ENCODE measurements around the gene EED.

Gene EED, protein sequence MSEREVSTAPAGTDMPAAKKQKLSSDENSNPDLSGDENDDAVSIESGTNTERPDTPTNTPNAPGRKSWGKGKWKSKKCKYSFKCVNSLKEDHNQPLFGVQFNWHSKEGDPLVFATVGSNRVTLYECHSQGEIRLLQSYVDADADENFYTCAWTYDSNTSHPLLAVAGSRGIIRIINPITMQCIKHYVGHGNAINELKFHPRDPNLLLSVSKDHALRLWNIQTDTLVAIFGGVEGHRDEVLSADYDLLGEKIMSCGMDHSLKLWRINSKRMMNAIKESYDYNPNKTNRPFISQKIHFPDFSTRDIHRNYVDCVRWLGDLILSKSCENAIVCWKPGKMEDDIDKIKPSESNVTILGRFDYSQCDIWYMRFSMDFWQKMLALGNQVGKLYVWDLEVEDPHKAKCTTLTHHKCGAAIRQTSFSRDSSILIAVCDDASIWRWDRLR
- total RNA-seq, result 13.0 to 32.3 (median 22.9) reads per million in 17 experiments

- peak; percentile 96 to 98 (median 98) for DNase-seq
These were observed at the start of gene EED for GRCh38 chr11:86244522-86245368. TSS of gene EED (plus strand) at chr11:86244753. CDS start at chr11:86245230, 477 bp downstream.

GRCh38 chr11:86194998-86195397 lies 49.6 kb upstream of the EED start:
- DNase-seq, result no peak

DNA sequence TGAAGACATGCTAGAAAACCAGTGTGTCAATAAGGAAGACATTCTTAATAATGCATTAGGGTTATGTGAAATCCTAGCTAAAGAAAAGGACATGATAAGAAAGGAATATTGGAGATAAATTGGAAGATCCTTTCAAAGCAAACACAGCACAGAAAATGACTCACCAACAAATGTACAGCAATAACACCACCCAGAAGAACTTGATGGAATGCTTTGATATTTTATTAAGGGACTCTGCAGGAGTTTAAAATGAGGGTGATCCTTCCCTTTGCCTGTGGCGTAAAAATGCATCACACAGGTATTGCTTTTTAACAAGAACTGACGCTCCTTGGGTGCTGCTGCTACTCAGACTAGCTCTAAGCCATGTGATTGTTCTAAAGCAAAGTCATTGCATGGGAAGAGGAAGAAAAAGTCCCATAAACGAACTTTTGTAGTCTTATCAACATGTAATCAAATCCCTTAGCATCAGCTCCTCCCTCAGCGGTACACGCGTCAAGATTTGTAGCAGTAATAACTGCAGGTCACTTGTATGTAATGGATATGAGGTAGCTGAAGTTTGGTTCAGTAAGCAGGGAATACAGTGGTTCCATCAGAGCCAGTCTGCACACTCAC lies 48.4 kb upstream of the EED start:
- no peak for DNase-seq

DNA sequence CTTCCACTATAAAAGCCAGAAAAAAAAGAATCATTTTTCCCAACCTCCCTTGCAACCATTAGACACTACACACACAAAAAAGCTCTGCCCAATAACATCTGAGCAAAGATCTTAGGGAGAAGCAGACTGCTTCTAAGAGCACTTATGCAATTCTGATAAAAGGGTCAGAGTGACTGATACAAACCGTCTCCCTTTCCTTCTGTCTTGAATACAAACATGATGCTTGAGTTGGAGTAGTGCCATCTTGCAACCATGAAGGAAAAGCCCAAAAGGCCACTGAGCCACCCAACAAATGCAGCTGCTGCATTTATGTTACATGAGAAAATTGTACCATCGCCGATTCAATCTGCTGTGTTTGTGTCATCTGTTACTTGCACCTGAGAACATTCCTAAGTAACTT lies 47.6 kb upstream of the EED start:
- DNase-seq, result no peak

- no peak for DNase-seq
These were observed 47.1 kb upstream of the EED start for GRCh38 chr11:86197448-86197847.

GRCh38 chr11:86198139-86198538 lies 46.4 kb upstream of the EED start:
- no peak for DNase-seq

DNA sequence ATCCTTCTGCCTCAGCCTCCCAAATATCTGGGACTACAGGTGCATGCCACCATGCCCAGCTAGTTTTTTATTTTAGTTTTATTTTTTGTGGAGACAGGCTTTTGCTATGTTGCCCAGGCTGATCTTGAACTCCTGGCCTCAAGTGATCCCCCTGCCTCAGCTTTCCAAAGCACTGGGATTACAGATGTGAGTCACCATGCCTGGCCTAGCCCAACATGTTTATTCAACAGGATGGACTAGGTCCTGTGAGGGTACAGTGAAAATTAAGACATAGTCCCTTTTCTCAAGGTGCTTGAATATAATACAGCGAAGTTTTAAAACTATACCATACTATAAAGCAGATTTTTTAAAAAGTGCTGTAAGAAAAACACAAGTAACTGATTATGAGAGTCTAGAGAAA lies 45.2 kb upstream of the EED start:
- DNase-seq, result no peak

DNA sequence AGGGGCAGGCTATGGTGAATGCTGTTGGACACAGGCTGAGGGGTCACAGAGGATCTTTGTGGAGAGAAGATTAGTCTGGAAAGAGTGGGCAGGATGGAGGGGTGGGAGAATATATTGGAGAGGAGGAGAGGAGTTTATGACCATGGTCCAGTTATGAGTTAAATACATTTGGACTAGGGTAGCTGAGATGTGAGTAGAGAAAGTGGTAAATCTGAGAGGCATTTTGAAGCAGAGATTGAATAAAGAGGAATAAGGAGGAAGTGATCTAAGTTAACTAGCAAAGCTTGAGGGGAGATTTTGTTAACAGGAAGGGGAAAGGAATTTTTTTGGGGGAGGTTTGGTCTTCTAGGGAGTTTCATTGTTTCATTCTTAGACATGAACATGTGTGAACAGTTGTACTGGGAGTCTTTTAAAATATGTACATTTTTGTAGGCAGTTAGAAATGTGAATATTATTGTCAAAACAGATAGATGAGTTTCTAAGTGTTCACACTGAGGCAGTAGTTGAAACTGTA lies 43.1 kb upstream of the EED start:
- DNase-seq, result peak in 2 of 4 experiments; percentile 39 to 44

DNA sequence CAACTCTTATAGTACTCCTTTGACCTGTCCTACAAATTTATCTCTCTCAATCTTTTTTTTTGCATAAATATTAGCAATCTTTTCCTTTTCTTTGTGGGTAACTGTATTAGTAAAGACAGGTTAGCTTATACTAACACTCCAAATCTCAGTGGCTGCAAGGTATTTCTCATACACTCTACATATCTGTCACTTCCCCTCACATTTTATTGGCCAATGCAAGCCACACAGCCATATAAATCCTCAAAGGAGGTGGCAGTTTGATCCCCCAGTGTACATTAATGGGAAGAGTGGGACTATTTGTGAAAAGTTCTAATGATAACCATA lies 42.6 kb upstream of the EED start:
- peak; percentile 56 to 79 (median 70) for DNase-seq

GRCh38 chr11:86204356-86204755 lies 40.2 kb upstream of the EED start:
- no peak for DNase-seq

DNA sequence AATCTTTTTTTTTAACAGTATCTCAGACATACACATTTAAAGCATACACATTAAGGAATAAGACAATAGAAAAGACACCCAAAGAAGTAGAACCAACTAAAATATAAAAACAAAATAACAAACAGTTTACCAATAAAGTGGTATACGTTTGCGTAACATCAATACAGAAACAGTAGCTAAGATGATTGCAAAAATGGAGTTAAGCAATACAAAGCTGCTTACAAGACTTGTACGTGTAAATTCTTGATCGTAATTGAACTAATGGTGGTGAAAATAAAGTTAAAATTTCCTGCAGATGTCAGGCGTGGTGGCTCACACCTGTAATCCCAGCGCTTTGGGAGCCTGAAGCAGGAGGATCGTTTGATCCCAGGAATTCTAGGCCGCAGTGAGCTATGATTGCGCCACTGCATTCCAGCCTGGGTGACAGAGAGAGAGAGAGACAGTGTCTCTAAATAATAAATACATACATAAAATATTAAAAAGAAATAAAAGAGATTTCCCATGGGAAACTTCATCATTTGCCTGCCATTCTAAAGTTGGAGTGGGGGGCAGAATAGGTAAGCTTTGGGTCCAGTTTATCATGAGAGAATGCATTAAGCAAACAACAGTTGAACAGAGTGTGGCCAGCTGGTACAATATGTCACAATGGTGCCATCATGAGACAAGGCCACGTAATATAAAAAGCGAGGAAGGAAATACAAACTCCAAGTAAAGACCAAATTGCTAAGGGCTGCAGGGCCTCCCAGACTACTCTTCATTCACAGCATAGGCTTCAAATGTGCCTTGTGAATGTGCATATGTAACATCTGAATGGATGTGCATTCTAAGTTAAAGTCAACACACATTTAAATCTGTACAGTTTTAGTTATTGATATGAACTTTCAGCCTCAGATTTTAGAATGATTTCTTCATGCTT lies 38.9 kb upstream of the EED start:
- DNase-seq, result peak; percentile 68 to 88 (median 77)

- DNase-seq, result no peak
These were observed 38.2 kb upstream of the EED start for GRCh38 chr11:86206337-86206695.

DNA sequence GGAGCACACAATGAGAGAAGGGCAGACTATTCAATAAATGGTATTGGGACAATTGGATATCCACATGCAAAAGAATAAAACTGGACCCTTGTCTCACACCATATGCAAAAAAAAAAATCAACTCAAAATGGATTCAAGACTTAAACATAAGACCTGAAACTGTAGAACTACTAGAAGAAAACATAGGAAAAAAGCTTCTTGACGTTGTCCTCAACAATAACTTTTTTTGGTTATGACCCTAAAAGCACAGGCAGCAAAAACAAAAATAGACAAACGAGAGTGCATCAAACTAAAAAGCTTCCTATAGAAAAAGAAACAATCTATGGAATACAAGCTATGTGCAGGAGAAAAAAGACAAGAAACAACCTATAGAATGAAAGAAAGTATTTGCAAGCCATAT lies 37.1 kb upstream of the EED start:
- DNase-seq, result no peak

DNA sequence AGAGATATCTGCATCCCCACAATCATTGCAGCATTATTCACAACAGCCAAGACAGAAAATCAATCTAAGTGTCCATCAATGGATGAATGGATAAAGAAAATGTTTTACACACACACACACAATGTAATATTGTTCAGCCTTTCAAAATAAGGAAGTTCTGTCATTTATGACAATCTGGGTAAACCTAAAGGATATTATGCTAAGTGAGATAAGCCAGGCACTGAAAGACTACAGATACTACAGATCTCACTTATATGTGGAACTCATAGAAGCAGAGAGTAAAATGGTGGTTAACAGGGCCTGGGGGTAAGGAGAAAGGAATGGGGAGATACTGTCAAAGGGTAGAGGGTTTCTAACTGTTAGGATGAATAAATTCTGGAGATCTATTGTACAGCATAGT lies 36.0 kb upstream of the EED start:
- DNase-seq, result peak in 1 of 4 experiments; percentile 19

- no peak for DNase-seq
These were observed 34.5 kb upstream of the EED start for GRCh38 chr11:86209806-86210657.

GRCh38 chr11:86210898-86211297 lies 33.7 kb upstream of the EED start:
- DNase-seq, result no peak

DNA sequence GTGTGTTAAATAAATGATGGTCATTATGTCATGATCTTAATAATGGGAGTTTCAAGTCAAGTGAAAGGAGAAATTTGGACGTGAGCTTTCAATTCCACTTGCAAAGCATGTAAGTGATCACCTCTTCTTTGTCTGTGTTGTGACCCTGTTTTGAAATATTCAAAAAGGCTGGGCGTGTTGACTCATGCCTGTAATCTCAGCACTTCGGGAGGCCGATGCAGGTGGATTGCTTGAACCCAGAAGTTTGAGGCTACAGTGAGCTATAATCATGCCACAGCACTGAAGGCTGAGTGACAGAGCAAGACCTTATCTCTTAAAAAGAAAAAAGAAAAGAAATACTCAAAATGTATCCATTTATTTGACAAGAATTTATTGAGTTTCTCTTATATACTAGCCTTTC lies 32.9 kb upstream of the EED start:
- peak in 1 of 4 experiments; percentile 17 for DNase-seq

DNA sequence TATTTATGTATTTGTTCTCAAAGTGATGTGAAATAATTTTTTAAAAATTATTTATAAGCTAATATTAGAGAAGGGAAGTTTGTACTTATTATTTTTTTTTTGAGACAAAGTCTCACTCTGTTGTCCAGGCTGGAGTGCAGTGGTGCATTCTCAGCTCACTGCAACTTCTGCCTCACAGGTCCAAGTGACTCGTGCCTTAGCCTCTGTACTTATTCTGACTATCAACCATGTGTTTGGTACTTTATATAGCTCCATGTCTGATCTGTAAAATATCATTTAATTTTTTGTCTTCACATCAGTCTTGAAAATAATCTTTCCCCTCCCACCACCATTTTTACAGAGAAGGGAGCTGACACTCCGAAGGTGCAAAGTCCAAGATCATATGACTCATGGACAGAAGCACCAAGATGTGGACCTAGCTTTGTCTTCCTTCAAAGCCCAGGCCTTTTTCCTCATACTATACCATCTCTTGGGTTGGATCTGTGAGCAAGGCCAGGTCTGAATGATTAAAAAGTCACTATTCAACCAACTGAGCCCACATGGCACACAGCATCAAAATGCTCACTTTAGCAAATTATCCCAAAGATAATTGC lies 32.4 kb upstream of the EED start:
- peak in 1 of 4 experiments; percentile 27 for DNase-seq

DNA sequence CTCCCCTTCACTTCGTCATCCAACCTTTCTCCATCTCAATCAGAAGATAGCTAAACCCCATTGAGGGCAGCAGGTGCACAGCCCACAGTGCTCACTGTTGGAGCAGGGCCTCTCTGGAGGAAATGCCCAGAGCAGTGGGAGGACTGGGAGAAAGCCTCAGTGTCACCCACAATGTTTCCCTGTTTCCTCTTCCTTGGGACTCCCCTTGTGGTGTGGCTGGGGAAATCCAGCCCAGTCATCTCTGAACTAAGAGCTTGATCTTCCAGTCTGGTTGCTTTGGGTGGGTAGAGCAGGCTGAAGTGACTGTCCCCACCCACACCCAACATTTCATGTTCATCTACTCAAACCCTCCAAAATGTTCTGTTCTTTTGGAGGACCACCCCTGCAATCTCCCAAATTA lies 29.8 kb upstream of the EED start:
- DNase-seq, result peak; percentile 76 to 92 (median 90)

Measured in suppressor macrophage (primary cell).